ENCODE measurements around the gene SLC7A1.

The SLC7A1 gene

DNA sequence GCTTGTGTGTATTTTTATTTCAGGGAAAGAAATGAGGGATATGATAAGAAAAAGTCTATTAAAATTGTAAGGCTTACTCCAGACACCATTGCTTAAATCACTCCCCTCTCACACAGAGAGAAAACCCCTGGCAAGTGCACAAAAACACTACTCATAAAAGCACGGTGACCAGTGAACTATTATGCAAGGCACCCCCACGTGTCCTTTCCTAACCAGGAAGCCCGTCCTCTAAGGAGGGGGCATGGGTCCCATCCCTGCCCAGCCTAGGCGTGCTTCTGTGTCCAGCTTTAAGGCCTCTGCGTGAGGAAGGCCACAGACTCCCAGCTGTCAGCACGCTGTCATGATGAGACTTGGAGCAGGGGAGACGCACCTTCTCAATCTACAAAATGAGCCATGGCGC lies 83.5 kb downstream of the SLC7A1 start:
- no peak for DNase-seq

DNA sequence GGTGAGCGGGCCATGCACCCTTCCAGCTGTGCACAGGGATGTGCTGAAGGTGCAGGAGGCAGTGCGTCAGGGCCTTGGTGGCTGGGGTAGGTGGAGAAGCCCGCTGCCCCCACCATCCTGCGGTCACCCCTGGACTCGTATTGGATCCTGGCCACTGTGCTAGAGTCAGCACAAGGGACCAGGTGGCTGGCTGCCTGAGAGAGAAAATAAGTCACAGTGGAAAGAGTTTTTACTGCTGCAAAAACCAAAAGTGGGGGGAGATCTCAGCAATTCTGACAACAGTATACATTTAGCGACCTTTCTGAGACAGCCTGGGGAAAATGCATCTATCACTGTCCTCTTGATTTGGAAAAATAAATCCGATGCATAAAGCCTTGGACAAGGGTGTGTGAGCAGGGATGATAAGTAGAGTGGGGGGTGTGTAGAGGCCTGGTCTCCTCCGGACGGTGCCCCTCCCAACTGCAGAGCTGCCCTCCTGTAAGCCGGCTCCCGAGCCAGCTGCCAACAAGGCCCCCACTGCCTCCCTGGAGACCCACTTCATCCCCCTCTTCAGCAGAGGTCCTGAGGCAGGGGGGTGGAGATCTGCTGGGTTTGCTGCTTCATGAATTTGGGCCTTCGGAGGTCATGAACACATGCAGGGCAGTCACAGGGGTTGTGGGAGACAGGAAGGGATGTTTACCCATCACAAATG lies 84.2 kb downstream of the SLC7A1 start:
- DNase-seq: no peak

DNA sequence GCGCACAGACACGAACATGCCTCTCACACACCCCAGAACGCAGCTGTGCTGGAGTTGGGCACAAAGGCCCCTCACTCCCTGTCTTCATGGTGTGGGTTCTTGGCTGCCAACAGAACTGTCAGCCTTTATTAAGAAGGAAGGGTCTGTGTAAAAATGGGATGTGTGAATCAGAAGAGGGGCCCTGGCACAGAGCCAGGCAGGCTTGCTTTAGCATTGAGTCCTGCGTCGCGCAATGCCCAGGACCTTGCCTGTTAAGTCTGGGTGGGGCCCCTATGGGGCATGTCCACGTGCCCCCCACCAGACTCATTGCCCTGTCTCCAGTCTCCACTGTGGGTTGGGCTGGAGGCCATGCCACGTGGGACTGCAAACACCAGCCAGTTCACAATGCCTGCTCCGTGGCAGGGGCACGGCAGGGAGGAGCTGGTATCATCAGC lies 84.8 kb downstream of the SLC7A1 start:
- peak in 5 of 56 donors; percentile 5 to 40 (median 33) for DNase-seq

DNA sequence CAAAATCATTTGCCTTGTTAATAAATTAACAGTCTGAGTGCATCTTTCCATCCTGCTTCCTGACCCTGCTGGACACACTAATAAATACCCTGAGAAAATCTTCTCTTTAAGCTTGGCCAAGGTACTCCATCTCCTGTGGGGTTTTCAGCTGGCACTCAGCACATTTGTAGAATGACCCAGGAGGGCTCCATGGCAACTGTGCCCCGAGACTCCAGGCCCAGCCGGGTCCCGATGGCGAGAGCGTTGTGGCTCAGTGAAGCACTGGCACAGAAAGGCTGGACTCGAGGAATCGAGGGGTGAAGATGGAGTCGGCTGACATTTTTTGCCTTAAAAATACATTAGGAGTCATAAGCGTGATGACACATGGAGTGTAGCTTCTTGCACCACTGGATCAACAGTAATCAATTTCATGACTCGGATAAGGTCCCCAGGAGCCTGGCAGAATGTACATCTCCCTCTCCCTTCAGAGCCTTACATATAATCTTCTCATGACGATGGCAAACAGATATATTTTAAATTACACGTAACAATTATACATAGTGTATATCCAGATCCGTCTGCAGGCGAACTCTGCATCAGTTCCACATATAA lies 85.4 kb downstream of the SLC7A1 start:
- DNase-seq: peak in 13 of 56 donors; percentile 6 to 59 (median 24)

DNA sequence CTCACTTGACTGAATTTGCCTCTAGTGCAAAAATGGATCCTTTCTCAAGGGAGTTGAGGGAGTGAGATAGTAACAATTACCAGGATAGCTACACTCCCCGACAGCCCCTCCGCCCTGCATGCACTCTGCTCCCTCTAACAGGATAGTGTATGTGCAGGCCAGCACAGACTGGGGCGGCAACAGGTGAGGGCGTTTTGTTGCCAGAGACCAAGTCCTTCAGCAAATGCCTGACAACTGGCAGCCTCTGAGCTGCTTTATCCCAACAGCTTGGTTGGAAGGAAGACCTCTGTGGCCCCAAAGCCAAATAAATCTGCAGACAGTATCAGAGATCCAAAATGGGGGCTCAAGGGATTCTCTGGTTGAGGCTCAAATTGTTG lies 86.6 kb downstream of the SLC7A1 start:
- DNase-seq: no peak

DNA sequence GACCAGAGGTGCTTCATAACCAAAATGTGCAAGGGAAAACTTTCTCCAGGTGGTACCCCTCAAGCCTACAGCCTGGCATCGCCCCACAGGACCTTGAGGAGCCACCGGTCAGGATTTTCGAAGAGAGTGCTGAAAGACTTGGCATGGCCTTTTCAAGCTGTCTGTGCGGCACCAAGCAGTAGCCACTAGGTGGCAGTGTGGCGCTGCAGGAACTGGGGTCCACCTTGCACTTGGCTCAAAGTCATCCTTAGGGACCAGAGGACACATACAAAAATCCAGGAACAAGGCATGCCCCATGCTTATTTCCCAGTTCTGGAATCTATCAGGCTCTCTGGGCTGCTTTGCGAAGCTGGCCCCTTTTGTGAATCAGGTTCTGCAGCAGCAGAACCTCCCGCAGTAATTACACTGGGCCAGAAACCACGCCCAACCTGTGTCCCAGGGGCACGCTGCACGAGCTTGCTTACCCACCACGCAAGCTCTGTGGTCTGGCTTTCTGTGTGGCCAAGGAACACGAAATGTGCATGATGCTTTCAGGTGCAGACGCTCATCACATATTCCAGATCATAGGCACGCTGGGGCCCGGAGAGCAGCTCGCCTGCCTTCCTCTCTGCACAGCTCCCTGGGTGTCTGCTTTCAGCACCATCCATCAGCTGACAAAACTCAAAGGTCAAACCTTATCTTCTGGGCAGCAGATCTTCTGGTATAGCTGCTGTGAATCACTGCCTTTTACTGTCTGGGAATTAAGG lies 87.2 kb downstream of the SLC7A1 start:
- peak in 53 of 56 donors; percentile 15 to 92 (median 68) for DNase-seq

DNA sequence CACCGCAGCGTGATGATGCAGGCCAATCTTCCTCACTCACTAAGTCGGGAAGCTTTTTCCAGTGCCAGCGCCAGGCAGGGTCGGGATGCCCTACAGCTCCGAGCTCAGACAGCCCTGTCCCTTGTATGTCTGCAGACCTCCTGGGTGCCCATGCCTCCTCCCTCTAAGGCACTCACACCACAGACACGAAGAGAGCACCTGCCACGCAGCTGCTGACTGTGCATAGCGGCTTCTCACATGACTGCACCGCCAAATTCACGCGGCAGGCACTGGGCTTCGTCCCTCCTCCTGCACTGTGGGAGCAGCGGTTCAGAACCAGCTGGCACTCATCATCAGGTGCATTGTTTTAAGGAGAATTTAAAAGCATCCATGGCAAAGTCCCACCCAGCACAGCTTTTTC lies 88.1 kb downstream of the SLC7A1 start:
- peak in 1 of 56 donors; percentile 6 for DNase-seq

DNA sequence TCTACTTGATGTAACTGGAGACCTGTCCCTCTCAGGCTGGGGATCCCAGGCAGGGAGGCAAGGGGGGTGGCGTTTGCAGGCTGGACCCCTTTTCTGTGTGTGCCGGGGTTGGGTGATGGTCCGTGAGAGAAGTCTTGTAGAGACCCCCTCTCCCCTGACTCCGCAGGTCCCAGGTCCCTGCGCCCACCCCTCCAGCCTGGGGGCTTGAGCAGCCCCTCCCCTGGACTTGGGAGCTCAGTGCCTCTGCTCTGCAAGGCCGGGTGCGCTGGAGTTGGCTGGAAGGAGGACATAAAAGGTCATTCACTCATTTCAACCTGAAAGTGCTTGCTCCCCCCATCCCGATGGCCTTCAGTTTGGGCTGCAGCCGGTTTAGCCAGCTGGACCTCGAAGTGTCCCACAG lies 89.5 kb downstream of the SLC7A1 start:
- no peak for DNase-seq

DNA sequence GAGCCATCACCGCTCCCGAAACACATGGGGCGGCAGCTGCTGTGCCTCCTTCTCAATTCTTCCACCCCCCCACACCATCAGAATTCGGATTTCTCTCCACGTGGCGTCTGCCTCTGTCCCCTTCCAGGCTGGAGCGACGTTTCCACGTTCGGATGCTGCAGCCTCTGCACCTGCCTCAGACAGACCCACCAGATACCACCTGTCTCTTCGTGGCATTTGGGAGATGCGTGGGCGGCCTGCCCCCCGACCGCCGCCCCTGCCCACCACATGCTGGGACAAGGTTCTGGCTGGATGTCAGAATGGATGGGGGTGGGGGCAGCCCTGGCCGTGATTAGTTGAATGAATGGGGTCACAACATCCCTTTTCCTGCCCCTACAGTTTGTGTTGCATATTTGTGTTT lies 90.0 kb downstream of the SLC7A1 start:
- no peak for DNase-seq

DNA sequence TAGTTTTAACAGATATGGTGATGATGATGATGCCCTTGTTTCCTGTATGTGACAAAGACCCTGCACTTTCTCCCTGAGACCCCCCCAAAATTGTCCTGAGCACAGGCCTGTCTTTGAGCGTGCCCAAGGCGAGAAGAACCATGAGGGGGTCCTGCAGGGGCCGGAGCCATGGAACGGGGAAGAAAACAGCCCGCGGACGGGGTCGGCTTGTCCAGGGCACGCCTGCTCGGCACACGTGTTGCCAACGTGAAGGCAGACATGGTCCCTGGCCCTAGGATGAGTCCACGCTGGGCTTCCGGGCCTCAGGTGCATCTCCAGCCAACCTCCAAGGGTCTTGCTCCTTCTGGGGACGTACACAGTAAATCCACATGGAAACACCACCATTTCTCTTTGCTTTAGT lies 90.8 kb downstream of the SLC7A1 start:
- DNase-seq: no peak

DNA sequence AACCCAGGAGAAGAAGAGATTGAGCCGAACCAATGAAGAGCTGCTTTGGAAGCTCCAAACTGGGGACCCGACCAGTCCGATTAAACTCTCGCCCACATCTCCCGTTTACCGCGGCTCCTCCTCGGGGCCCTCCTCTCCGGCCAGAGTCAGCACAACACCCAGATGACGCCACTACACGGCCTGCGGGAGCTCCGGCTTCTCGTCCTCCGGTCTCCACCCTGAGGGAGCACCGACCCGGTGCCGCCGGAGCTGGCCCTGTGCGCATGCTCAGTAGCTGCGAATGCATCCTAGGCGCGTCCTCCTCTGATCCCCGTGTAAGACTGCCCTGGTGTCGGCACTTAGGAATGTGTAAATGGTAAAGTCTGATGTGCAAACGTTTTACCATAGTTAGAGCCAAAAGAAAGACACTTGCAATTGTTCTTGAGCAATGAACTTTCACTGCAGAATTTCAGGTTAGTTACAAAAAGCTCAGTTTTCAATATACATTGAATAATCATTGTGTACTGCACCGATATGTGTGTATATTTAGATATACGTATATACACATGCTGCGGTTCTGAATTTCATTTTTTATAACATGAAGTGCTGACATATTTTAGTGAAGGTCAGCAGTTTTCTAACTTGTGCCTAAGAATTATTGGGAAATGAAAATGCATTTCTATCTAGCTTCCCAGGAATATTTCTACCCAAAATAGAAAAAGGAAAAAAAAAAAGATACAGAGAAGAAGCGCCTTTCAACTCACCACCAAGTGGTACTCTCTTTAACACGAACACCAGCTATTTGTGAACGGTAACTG lies 92.2 kb downstream of the SLC7A1 start:
- DNase-seq: peak in 4 of 56 donors; percentile 4 to 29 (median 18)

DNA sequence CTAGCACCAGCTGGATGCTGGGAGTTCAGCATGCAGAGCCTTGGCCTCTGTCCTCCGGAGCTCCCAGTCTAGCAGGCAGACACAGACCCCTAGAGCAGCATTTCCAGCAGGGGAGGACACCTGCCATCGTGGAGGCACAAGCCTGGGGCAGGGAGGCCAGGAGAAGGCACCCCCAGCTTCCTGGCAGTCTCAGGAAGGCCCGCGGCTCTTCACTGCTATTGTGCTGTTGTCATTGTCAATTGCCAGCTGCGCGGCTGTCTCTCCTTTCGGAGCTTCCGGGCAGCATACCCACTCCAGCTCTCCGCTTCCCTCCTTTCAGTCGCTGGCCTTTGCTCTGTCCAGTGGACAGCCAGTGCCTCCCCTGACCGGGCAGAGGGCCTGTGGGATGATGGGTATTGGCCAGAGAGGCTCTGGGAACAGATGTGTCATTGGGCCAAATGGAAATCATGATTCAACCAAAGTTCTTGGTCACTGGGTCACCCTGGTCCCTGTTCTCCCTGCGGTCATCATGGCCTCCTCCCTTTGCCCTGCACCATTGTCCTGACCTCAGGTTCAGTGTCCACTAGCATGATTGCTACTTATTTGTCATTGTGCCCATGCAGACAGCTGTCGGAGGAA lies 93.0 kb downstream of the SLC7A1 start:
- peak in 1 of 56 donors; percentile 11 for DNase-seq

DNA sequence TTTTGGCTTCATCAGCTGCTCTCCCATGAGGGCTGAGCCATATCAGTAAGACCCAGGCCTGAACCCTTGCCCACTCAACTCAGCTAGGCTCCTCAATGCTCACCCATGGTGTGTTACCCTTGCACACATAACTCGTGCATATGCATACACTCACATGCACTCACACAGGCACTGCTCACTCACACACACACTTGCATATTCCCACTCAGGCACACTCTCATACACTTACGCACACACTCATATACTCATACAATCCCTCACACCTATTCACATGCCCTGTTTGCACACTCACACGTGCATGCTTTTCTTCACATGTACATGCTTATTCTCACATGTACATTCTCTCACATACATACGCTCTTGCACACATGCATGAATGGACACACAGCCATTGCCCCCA lies 93.8 kb downstream of the SLC7A1 start:
- no peak for DNase-seq

DNA sequence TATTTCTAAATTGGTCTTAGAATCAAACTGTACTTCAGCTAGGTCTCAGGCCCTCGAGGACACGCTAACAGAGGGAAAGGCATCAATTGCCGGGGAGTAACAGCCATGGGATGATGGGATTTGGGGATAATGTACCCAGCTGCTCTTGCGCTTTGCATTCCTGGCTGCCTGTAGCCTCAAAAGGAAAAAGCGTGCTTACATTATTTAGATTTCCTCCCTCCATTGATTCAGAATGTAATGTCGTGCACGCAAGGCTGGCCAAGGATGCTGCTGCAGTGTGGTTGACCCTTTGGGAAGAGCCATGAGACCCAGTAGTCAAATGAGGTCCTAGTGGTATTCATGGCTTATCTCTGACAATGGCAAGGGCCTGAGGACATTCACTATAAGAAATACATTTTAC lies 95.1 kb downstream of the SLC7A1 start:
- no peak for DNase-seq

DNA sequence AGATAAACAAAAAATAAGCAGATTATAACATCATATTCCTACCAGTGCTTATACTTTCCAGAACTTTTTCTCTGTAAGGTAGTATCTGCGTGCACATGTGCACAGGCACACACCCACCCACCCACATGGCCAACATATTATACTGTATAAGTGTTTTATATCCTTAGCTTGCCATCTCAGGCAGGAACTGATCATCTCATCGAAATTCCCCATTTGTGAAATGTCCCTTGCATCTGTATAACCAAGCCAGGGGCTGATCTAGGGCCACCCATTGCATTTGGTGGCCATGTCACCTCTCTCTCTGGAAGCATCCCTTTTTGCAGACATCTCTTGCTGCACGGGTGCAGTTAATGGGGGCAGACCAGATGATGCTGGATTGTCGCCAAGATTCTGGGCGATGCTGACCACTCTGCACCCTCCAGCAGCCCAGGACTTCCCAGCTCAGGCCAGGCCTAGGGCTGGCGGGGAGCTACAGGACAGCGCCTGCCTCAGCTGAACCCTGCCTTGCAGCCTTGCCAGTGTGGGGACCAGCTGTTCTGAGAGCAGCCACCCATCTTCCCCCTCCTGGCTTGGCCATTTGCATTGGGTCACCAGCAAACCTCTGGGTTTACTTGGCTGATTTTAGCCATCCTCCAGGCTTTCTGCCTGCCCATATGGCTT lies 95.9 kb downstream of the SLC7A1 start:
- DNase-seq: no peak

DNA sequence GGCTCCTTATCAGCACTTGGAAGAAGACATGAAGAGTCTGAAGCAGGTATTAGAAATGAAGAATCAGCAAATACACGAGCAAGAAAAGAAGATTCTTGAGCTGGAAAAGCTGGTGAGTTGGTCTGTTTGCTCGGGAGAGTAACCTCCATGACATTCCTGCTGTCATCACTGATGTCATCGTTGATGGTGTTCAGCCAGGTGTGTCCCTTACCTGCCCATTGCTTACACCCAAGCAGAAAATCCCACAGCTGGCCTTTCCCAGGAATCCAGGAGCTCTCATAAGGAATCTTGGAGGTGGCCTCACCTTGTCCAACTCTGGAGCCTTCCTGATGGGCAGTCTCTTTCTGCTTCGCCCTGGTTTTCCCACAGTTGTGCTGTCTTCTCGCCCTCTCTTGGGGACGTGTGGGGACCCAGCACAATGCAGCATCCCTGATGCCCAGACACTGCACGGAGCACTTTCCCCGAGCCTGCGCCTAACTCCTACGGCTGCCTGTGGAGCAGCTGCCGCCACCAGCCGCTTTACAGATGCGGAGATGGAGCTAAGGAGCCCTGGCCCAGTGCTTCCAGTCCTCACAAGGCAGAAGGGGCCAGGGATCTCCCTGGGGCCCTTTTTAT lies 97.0 kb downstream of the SLC7A1 start:
- DNase-seq: no peak

DNA sequence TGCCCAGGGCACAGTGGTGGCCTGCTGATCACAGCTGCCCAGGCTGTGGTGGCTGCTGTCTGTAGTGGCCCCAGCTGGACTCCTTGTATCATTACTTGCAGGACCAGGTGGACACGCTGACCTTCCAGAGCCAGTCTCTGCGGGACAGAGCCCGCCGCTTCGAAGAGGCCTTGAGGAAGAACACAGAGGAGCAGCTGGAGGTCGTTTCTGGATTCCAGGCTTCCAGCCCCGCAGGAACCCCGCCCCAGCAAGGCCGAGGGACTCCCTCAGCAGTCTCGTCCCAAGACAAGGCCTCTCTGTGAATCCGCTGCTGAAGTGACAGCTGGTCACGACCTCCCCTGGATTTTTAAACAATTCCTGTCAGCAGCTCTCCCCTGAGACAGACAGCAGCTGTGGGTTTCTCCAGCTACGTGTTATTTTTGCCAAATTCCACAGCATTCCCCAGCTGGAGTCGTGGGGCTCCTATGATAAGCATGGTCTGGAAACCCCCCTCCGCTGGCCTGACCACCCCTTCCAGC lies 98.3 kb downstream of the SLC7A1 start:
- no peak for DNase-seq

DNA sequence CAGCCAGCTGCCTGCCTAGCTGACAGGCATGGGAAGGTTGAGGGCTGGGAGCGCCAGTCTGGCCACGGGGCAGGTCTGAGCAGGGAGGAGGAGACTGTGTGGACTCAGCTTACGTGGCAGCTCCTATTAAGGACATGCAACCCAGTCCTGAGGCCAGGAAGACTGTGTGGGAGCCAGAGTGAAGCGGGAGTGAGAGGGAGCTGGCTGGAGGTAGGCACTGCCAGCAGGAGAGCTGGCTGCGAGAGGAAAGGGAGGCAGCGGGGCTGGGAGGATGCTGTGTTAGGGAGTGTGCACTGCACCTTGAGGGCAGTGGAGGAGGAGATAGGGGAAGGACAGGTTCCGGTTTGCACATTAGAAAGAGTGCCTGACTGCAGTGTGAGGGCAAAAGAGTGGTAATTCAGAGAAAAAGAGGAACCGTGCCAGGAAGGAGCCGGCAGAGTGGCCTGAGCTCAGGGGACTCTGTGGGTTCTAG lies 99.2 kb downstream of the SLC7A1 start:
- DNase-seq: peak in 1 of 56 donors; percentile 24

DNA sequence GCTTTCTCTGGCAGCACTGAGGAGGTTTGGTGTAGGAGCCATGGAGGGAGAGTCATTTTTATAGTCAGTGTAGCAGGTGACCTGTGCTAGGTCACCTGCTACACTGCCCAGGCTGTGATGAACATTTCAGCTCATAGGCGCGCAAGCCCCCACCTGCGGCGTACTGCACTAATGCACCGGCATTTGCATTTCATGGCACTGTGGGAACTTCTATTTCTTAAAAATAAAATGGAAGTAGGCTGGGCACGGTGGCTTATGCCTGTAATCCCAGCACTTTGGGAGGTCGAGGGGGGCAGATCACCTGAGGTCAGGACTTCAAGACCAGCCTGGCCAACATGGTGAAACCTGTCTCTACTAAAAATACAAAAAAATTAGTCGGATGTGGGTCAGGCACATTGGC lies 101.0 kb downstream of the SLC7A1 start:
- no peak for DNase-seq

DNA sequence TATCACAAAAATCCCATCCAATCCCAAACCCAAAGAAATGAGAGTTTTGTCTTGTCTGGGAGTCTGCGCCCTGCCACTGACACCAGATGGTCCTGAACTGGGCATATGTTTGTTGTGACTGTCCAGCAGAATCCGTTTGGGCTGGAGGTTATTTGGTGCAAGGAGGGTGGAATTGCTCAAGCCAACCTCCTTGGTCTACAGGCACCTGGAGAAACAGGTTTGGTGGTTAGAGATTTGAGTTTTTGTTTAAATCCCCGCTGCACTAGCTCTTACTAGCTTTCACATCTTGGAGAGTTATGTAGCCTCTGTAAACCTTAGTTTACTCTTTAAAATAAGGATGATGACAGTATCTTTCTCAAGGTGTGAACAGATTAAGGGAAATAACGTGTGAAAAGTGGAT lies 101.7 kb downstream of the SLC7A1 start:
- DNase-seq: no peak
